Right lobe of liver (tissue), 6 donors: ENCODE results near the gene GCK. TPM values are rescaled to one million over a fixed set of nuclear protein-coding genes. Genes with fewer than 3 reads are reported as not detected.

Source experiments
- ATAC-seq, 4 donors: fragments of 200-7000 bp; cut with Tn5 transposase; one replicate each; pipeline ENCODE4 v1.9.1; 2020; ENCODE audit warnings: mild to moderate bottlenecking in 4 of 4, moderate library complexity in 4 of 4
- DNase-seq, 3 donors: peaks; one replicate each; pipeline ENCODE4 v3.0.0-alpha.2; 2020
- H3K27ac ChIP-seq, 3 donors: fragments of 200-600 bp; one replicate each; pipeline ENCODE4 v1.8.0; 2022
- H3K27me3 ChIP-seq, 2 donors: fragments of 200-600 bp; one replicate each; pipeline ENCODE4 v1.8.0; 2022
- H3K36me3 ChIP-seq, 4 donors: fragments of 200-600 bp; sonication (generic) in 1 of 4; one replicate each; pipeline versions ENCODE4 v1.5.1 to v1.8.0; 2017 to 2022; ENCODE audit warnings: control low read depth in 1 of 4
- H3K4me1 ChIP-seq, 4 donors: fragments of 200-600 bp; sonication (generic) in 1 of 4; one replicate each; pipeline versions ENCODE4 v1.5.1 to v1.8.0; 2017 to 2022; ENCODE audit warnings: control low read depth in 1 of 4
- H3K4me3 ChIP-seq, 3 donors: fragments of 200-600 bp; one replicate each; pipeline ENCODE4 v1.8.0; 2022
- H3K9me3 ChIP-seq, 4 donors: fragments of 200-600 bp; sonication (generic) in 1 of 4; one replicate each; pipeline versions ENCODE4 v1.5.1 to v1.8.0; 2017 to 2022; ENCODE audit warnings: control low read depth in 1 of 4
- POLR2A ChIP-seq: fragments of 450-650 bp; IDR thresholded peaks from one replicate; pipeline ENCODE4 v1.6.1; 2017; ENCODE audit warnings: antibody characterized with exemption, mild to moderate bottlenecking
- WGBS: methylation state at CpG from one replicate; pipeline ENCODE4 v1.1.6; 2018; ENCODE audit warnings: low coverage, low lambda C conversion rate; ENCODE audit not compliant: insufficient coverage; ENCODE audit errors: missing lambda C conversion rate; 5-methylcytosine and 5-hydroxymethylcytosine counted together
- intact Hi-C, 2 donors: fragments of 100-400 bp; cut with DNase I; formaldehyde crosslinking; loops; one replicate each; pipeline versions ENCODE4 v1.11.2 to v1.14.1; 2022
- total RNA-seq, 6 experiments: library from RNA; depleted of rRNA in 2 of 6; stranded (reverse); fragments of >200 nt in 2 of 6; fragmentation: NEBNext Ultra II Directional in 3 of 6; extraction: Animal tissue kit (Norgen Biotek cat#: 25700) in 3 of 6; gene quantifications; one replicate each; pipeline versions ENCODE4 v1.1.0 to v1.2.4, GENCODE V29; 2016 to 2023
- TF ChIP-seq, protein P1 (sequence below), 4 donors: fragments of 200-600 bp in 3 of 4; fragments of 450-650 bp in 1 of 4; IDR thresholded peaks; one replicate each; pipeline versions ENCODE4 v1.5.1 to v1.8.0; 2016 to 2022; ENCODE audit warnings: antibody characterized with exemption in 4 of 4, mild to moderate bottlenecking in 2 of 4
- donor health status: DM: no; HTN: yes; CAD: no.
- donor health status: DM: no; HTN: no; CAD: no.
- donor health status: DM: no; HTN: no; CAD: no.
- donor health status: DM: no; HTN: yes; CAD: no.
- donor health status: DM: no; HTN: yes; CAD: no.

Gene GCK
- total RNA-seq, 6 experiments from 2014 or later, result 0.50 to 5.9 (median 2.0) TPM

DNA sequence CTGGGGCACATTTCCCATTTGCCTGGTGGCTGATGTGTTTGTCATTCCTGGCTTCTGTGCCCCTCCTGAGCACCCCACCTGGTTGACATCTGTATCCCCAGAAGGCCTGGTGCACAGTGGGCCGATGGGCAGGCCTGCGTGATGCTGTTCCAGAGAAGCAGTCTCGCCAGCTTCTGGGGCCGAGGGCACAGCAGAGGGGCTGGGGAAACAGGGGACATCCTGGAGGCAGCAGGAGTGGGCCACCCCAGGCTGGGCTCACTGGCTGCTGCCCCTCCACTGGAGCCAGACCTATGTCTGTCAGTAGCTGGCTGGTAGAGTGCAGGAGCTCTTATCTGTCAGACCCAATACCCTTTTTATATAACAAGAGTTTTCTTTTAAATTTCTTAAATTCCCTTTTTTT lies 47.2 kb downstream of the GCK start:
- H3K27ac ChIP-seq, result no peak overlapping the region
- no CpG with 5 or more reads among the region's 4 CpGs for whole genome bisulfite sequencing
- no peaks in the 10 kb centered on the region for H3K4me1 ChIP-seq
- no peak overlapping the region for H3K4me3 ChIP-seq
- no peaks in the 10 kb centered on the region for H3K27me3 ChIP-seq
- no peaks in the 10 kb centered on the region for H3K36me3 ChIP-seq
- no peaks in the 10 kb centered on the region for H3K9me3 ChIP-seq
- DNase-seq (peak in 1 of 3 donors; percentile 28), ATAC-seq (no peak)
- intact Hi-C loops, result no loop called here
- TF ChIP-seq POLR2A, result no peak
- TF ChIP-seq, protein P1, sequence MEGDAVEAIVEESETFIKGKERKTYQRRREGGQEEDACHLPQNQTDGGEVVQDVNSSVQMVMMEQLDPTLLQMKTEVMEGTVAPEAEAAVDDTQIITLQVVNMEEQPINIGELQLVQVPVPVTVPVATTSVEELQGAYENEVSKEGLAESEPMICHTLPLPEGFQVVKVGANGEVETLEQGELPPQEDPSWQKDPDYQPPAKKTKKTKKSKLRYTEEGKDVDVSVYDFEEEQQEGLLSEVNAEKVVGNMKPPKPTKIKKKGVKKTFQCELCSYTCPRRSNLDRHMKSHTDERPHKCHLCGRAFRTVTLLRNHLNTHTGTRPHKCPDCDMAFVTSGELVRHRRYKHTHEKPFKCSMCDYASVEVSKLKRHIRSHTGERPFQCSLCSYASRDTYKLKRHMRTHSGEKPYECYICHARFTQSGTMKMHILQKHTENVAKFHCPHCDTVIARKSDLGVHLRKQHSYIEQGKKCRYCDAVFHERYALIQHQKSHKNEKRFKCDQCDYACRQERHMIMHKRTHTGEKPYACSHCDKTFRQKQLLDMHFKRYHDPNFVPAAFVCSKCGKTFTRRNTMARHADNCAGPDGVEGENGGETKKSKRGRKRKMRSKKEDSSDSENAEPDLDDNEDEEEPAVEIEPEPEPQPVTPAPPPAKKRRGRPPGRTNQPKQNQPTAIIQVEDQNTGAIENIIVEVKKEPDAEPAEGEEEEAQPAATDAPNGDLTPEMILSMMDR (IDR thresholded peaks at IDR 0.05), result no peak

DNA sequence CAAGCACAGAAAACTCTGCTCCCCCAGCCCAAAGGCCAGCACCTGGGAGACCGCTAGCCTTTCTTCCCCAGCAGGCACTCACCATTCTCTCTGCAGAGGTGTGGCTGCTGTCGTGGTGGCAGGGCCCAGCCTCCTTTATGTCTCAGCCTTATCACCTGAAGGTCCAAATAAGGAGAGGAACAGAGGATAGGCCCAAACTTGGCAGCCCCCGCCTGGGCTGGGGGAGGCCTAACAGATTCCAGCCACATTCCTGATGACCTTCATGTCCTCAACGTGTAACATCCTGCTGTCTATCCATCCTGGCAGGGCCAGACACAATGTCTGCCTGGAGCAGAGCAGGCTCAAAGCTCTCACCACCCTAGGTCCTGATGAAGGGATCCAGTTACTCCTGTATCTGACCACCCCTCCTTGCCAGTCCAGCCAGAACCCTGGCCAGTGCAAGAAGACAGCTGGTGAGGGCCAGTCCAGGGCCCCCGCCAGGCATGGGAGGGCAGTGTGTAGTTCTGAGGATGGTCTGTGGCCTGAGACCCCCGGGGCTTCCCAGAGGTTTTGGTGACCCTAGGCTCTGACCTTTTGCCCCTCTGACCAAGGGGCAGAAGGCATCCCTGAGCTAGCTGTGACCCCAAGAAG lies 47.9 kb downstream of the GCK start, which contains the start of gene MYL7:
MYL7 (minus strand) TSS at position 112 of the 630 bp plus-strand sequence; CDS start at position 85, 27 bp downstream.
- 80% methylated on average over 4 of the region's 6 CpGs for WGBS
- intact Hi-C loops, result no loop called here

DNA sequence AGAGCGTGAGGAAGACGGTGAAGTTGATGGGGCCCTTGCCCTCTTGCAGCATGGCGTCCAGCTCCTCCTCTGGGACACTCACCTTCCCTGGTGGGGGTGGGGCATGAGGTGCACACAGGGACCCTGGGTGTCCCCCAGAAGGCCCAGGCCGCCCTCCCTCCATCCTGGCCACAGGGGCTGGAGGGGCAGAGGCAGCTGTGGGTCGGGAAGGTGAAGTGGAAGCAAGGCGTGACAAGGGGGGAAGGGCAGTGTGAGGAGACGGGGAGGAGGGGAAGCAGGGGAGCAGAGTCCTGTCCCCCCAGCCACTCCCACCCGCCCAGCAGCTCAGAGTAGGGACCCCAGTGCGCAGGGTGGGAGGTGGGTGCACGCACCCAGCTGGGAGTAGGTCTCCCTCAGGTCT lies 48.9 kb downstream of the GCK start:
- no peak for ATAC-seq
- intact Hi-C loops, result no loop called here
- WGBS, result 30% methylated on average over 2 of the region's 10 CpGs
- TF ChIP-seq, protein P1 (IDR thresholded peaks at IDR 0.05), result no peak
- TF ChIP-seq POLR2A, result no peak
- Histone ChIP-seq H3K4me1 (no peaks in the 10 kb centered on the region), H3K4me3 (no peak overlapping the region), H3K36me3 (no peaks in the 10 kb centered on the region), H3K27me3 (no peaks in the 10 kb centered on the region), H3K9me3 (no peaks in the 10 kb centered on the region), H3K27ac (no peak overlapping the region)
- no peak for DNase-seq

More for the DNA sequence above, 47.9 kb downstream of the GCK start, which contains the start of gene MYL7:
- no peak within 1 kb of the TSS for H3K4me3 ChIP-seq
- ATAC-seq (no peak), DNase-seq (no peak)
- TF ChIP-seq, protein P1 (IDR thresholded peaks at IDR 0.05), result no peak
- no peak for TF ChIP-seq POLR2A
- no peaks in the 10 kb centered on the region for H3K9me3 ChIP-seq
- no peaks in the 10 kb centered on the region for H3K4me1 ChIP-seq
- H3K36me3 ChIP-seq, result no peaks in the 10 kb centered on the region
- H3K27ac ChIP-seq, result no peak within 1 kb of the TSS
- H3K27me3 ChIP-seq, result no peaks in the 10 kb centered on the region

DNA sequence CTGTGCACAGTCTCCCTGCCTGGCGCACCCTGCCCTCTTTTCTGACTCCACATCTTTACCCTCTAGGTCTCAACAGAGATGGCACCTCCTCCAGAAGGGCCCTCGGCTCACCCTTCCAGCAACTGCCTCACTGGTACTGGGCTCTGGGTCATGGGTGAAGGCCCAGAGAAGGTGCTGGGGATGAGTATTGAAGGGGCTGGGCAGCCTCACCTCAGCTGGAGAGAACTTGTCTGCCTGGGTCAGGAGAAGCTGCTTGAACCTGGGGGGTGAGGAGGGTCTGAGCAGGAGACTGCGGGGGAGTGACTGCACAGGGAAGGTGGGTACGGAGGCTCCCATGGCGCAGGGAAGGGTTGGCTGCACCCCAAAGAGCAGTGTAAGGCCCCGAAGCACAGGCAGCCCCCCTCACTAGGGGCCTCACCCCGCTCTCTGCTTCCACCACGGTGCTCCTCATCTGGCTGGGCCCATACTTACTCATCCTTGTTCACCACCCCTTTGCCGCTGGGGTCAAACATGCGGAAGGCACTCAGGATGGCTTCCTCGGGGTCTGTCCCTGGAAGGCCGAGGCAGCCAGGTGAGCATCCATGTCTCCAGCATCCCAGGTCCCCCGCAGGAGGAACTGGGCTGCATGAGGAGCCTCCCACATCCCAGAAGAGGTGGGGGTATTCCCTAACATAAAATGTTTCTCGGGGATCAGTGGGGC lies 49.8 kb downstream of the GCK start:
- Histone ChIP-seq H3K4me1 (no peaks in the 10 kb centered on the region), H3K36me3 (no peaks in the 10 kb centered on the region), H3K4me3 (no peak overlapping the region), H3K27ac (no peak overlapping the region), H3K9me3 (no peaks in the 10 kb centered on the region), H3K27me3 (no peaks in the 10 kb centered on the region)
- intact Hi-C loops, result loop anchor here in 1 of 2 donors (10.0 kb wide), 1 partner anchor 55 kb away; no protein-coding TSS in a partner anchor
- TF ChIP-seq, protein P1 (IDR thresholded peaks at IDR 0.05), result no peak
- TF ChIP-seq POLR2A, result no peak
- no peak for ATAC-seq
- 91% methylated on average over 6 of the region's 14 CpGs for WGBS
- no peak for DNase-seq
